OCI-LY7 (cell line): ENCODE results near the gene IL1RAPL1. TPM values are rescaled to one million over a fixed set of nuclear protein-coding genes. Genes with fewer than 3 reads are reported as not detected.

ENCODE experiments used
- BruUV-seq: library from RNA; stranded (reverse); fragments of 400-500 nt; replicated peaks from 2 replicates; lab custom pipeline; 2021; lab: Mats Ljungman, UMichigan
- CTCF ChIA-PET: fragments of 300-600 bp; sonication (Branson Sonifier 250); formaldehyde crosslinking; loops from one replicate; lab custom pipeline; 2022; ENCODE audit warnings: antibody characterized with exemption; ENCODE audit not compliant: unreplicated experiment; lab: Charles Lee
- POLR2A ChIA-PET: fragments of 300-600 bp; sonication (Branson Sonifier 250); formaldehyde crosslinking; loops from one replicate; lab custom pipeline; 2022; ENCODE audit warnings: antibody characterized with exemption; lab: Charles Lee
- DNase-seq: peaks from one replicate; pipeline ENCODE4 v3.0.0-alpha.2; 2015; ENCODE audit warnings: low spot score
- H2AFZ ChIP-seq: fragments of 200-600 bp; sonication (generic), shearing (Covaris generic); 2 replicates; pipeline ENCODE4 v1.6.1; 2014; ENCODE audit warnings: mild to moderate bottlenecking, antibody characterized with exemption, low read length, moderate library complexity
- H3K27ac ChIP-seq: fragments of 200-600 bp; sonication (generic); 2 replicates; pipeline ENCODE4 v1.5.1; 2014; ENCODE audit warnings: mixed run types, low read depth, mild to moderate bottlenecking, moderate library complexity, low read length, inconsistent platforms; ENCODE audit not compliant: poor library complexity, severe bottlenecking
- H3K36me3 ChIP-seq: fragments of 200-600 bp; sonication (generic); 2 replicates; pipeline ENCODE4 v1.6.1; 2014; ENCODE audit warnings: mild to moderate bottlenecking, antibody characterized with exemption, low read length, moderate library complexity, mixed read lengths; ENCODE audit not compliant: insufficient read depth
- H3K4me1 ChIP-seq: fragments of 200-600 bp; sonication (generic); 2 replicates; pipeline ENCODE4 v1.5.1; 2014; ENCODE audit warnings: mild to moderate bottlenecking, low read length; ENCODE audit not compliant: insufficient read depth, poor library complexity, severe bottlenecking
- H3K4me2 ChIP-seq: fragments of 200-600 bp; sonication (generic); 2 replicates; pipeline ENCODE4 v1.6.1; 2014; ENCODE audit warnings: mild to moderate bottlenecking, low read length
- H3K4me3 ChIP-seq: fragments of 200-600 bp; sonication (generic); 2 replicates; pipeline ENCODE4 v1.5.1; 2014; ENCODE audit warnings: mild to moderate bottlenecking, low read depth, low read length; ENCODE audit not compliant: poor library complexity, severe bottlenecking
- H3K79me2 ChIP-seq: fragments of 200-600 bp; sonication (generic); 2 replicates; pipeline ENCODE4 v1.6.1; 2016; ENCODE audit warnings: low read depth, mild to moderate bottlenecking, low read length, moderate library complexity, mixed read lengths; ENCODE audit not compliant: insufficient read depth
- H3K9me2 ChIP-seq: fragments of 200-600 bp; sonication (generic); 2 replicates; pipeline ENCODE4 v1.6.1; 2016; ENCODE audit warnings: mild to moderate bottlenecking, low read length, mixed read lengths; ENCODE audit not compliant: insufficient read depth
- H3K9me3 ChIP-seq: fragments of 200-600 bp; sonication (generic); 2 replicates; pipeline ENCODE4 v1.6.1; 2014; ENCODE audit warnings: mild to moderate bottlenecking, mixed run types, low read length, mixed read lengths
- H4K20me1 ChIP-seq: fragments of 200-600 bp; sonication (generic); 2 replicates; pipeline ENCODE4 v1.6.1; 2014; ENCODE audit warnings: mild to moderate bottlenecking, antibody characterized with exemption, low read length, moderate library complexity, mixed read lengths; ENCODE audit not compliant: insufficient read depth
- EZH2phosphoT487 ChIP-seq: fragments of 200-600 bp; sonication (generic); IDR thresholded peaks from 2 replicates; pipeline ENCODE4 v1.6.1; 2018; ENCODE audit warnings: low read depth, borderline replicate concordance, mild to moderate bottlenecking, mixed run types, antibody characterized with exemption, low read length, moderate library complexity, mixed read lengths
- intact Hi-C: fragments of 100-400 bp; cut with micrococcal nuclease; formaldehyde crosslinking; loops from one replicate; pipeline ENCODE4 v1.10.0; 2022; ENCODE audit not compliant: unreplicated experiment
- total RNA-seq, 2 experiments: library from RNA; depleted of rRNA in 1 of 2; stranded (reverse); fragments of >200 nt in 1 of 2; shearing (Covaris generic) in 1 of 2; gene quantifications; 2 replicates each; pipeline ENCODE4 v1.2.3, GENCODE V29; 2014 to 2022
- TF ChIP-seq, protein P1 (sequence below): fragments of 200-600 bp; sonication (generic); conservative IDR thresholded peaks from 2 replicates; pipeline ENCODE4 v1.5.1; 2014; ENCODE audit warnings: mild to moderate bottlenecking, antibody characterized with exemption, low read length, moderate library complexity, mixed read lengths

Gene IL1RAPL1
- total RNA-seq, 2 experiments from 2014 or later, result not detected

- Histone ChIP-seq H3K4me1 (no peaks in the 10 kb centered on the region), H4K20me1 (no peaks in the 10 kb centered on the region), H3K36me3 (no peaks in the 10 kb centered on the region), H3K79me2 (no peaks in the 10 kb centered on the region), H3K27ac (no peak overlapping the region), H3K9me2 (no peaks in the 10 kb centered on the region), H2AFZ (no peak overlapping the region), H3K4me2 (no peak overlapping the region), H3K9me3 (no peaks in the 10 kb centered on the region), H3K4me3 (no peak overlapping the region)
- no TSS peak for BruUV-seq
- intact Hi-C loops, result no loop called here
- ChIA-PET CTCF (no interaction called here), POLR2A (no interaction called here)
- no peak for TF ChIP-seq EZH2phosphoT487
- TF ChIP-seq, protein P1, sequence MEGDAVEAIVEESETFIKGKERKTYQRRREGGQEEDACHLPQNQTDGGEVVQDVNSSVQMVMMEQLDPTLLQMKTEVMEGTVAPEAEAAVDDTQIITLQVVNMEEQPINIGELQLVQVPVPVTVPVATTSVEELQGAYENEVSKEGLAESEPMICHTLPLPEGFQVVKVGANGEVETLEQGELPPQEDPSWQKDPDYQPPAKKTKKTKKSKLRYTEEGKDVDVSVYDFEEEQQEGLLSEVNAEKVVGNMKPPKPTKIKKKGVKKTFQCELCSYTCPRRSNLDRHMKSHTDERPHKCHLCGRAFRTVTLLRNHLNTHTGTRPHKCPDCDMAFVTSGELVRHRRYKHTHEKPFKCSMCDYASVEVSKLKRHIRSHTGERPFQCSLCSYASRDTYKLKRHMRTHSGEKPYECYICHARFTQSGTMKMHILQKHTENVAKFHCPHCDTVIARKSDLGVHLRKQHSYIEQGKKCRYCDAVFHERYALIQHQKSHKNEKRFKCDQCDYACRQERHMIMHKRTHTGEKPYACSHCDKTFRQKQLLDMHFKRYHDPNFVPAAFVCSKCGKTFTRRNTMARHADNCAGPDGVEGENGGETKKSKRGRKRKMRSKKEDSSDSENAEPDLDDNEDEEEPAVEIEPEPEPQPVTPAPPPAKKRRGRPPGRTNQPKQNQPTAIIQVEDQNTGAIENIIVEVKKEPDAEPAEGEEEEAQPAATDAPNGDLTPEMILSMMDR, result no peak
- DNase-seq, result no peak
Measured at GRCh38 chrX:28651186-28651585, 63.9 kb downstream of the IL1RAPL1 start.

DNA sequence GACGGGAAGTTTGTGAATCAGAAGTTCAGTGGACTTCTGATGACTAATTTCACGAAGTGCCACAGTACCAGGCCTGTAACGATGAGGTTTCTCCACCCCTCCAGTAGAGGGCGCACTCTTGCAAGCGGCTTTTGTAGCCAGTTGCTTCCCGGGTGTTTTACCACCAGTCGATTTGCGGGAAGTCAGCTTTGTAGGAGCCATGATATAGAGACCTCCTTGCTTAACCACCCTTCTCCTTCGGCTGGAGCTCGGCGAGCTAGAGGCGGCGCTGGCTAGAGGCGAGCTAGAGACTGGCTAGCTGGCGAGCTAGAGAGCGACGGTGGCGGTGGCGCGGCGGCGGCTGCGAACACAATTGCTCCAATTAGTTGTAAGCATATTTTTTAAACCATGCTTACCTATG, 72.0 kb downstream of the IL1RAPL1 start:
- H2AFZ ChIP-seq, result no peak overlapping the region
- no peaks in the 10 kb centered on the region for H3K4me1 ChIP-seq
- H3K27ac ChIP-seq, result no peak overlapping the region
- intact Hi-C loops, result no loop called here
- no peaks in the 10 kb centered on the region for H4K20me1 ChIP-seq
- H3K4me2 ChIP-seq, result no peak overlapping the region
- POLR2A ChIA-PET, result no interaction called here
- no peaks in the 10 kb centered on the region for H3K79me2 ChIP-seq
- no peaks in the 10 kb centered on the region for H3K9me3 ChIP-seq
- CTCF ChIA-PET, result no interaction called here
- no peak overlapping the region for H3K4me3 ChIP-seq
- H3K36me3 ChIP-seq, result no peaks in the 10 kb centered on the region
- H3K9me2 ChIP-seq, result no peaks in the 10 kb centered on the region
- no TSS peak for BruUV-seq
- peak; percentile 1 for DNase-seq
- TF ChIP-seq, protein P1, result peak; percentile 66
- TF ChIP-seq EZH2phosphoT487, result no peak

GRCh38 chrX:28665778-28666177, 78.5 kb downstream of the IL1RAPL1 start:
- H3K36me3 ChIP-seq, result no peaks in the 10 kb centered on the region
- no peaks in the 10 kb centered on the region for H4K20me1 ChIP-seq
- intact Hi-C loops, result no loop called here
- H3K79me2 ChIP-seq, result no peaks in the 10 kb centered on the region
- no peak overlapping the region for H3K4me2 ChIP-seq
- H2AFZ ChIP-seq, result no peak overlapping the region
- CTCF ChIA-PET, result no interaction called here
- no TSS peak for BruUV-seq
- no peaks in the 10 kb centered on the region for H3K9me3 ChIP-seq
- POLR2A ChIA-PET, result no interaction called here
- TF ChIP-seq, protein P1, result no peak
- no peak for TF ChIP-seq EZH2phosphoT487
- no peak overlapping the region for H3K27ac ChIP-seq
- H3K4me3 ChIP-seq, result no peak overlapping the region
- no peaks in the 10 kb centered on the region for H3K4me1 ChIP-seq
- DNase-seq, result no peak
- no peaks in the 10 kb centered on the region for H3K9me2 ChIP-seq
